ENCODE results near the gene CTTN.

GRCh38 chr11:70467201-70468085 lies 69.1 kb downstream of the CTTN start:
- TF ChIP-seq CTCF (IDR thresholded peaks at IDR 0.05) = peak in 5 of 7 experiments; percentile 62 to 83 (median 75)
- TF ChIP-seq POLR2AphosphoS5 (IDR thresholded peaks at IDR 0.05) = no peak
